ENCODE data around the gene CATSPERD. TPM values are rescaled to one million over a fixed set of nuclear protein-coding genes. Genes with fewer than 3 reads are reported as not detected.

The CATSPERD gene
- total and polyA plus RNA-seq, 9 of the 15 experiments (the other 6 are each of a cell fraction or from before 2014, with no cell fraction given) = not detected

DNA sequence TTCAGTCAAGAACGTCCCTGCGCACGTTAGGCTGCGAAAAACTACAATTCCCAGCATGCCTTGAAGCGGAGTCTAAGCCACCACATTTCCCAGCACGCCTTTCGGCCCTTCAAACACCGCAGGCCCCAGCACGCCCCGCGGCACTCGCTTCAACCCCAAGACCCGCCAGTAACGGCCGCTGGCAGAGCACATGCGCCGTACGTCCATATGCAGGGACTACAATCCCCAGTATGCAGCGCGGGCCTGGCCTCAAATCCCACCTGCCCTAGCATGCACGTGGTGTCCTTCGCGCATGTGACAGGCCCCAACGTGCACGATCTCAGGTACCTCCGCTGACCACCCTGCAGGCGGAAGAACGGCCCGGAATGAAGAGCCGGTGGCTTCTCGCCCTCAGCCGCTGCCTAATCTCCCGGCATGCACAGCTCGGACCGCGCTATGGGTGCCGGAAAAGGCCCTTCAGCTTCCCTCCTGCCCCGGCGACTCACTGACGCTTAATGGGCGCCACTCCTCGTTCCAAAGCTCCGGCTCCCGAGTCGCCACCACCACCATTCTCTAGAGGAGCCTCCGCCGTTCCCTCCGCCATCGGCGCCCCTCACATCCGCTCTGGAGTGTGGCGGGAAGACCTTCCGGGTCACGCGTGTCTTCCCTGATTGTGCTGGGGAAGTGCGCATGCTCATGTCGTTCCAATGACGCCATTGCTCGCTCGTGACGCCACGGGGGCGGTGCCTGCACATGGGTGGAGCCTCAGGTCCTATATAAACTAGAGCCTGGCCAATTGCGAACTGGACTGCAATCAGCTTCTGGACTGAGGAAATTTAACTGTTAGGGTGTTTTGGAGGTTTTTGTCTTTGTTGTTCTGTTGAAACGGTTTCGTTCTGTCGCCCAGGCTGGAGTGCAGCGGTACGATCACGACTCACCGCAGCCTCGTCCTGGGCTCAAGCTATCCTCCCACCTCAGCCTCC, 70.4 kb downstream of the CATSPERD start, which contains the start of gene DUS3L (continued):
- TF ChIP-seq, protein P1, sequence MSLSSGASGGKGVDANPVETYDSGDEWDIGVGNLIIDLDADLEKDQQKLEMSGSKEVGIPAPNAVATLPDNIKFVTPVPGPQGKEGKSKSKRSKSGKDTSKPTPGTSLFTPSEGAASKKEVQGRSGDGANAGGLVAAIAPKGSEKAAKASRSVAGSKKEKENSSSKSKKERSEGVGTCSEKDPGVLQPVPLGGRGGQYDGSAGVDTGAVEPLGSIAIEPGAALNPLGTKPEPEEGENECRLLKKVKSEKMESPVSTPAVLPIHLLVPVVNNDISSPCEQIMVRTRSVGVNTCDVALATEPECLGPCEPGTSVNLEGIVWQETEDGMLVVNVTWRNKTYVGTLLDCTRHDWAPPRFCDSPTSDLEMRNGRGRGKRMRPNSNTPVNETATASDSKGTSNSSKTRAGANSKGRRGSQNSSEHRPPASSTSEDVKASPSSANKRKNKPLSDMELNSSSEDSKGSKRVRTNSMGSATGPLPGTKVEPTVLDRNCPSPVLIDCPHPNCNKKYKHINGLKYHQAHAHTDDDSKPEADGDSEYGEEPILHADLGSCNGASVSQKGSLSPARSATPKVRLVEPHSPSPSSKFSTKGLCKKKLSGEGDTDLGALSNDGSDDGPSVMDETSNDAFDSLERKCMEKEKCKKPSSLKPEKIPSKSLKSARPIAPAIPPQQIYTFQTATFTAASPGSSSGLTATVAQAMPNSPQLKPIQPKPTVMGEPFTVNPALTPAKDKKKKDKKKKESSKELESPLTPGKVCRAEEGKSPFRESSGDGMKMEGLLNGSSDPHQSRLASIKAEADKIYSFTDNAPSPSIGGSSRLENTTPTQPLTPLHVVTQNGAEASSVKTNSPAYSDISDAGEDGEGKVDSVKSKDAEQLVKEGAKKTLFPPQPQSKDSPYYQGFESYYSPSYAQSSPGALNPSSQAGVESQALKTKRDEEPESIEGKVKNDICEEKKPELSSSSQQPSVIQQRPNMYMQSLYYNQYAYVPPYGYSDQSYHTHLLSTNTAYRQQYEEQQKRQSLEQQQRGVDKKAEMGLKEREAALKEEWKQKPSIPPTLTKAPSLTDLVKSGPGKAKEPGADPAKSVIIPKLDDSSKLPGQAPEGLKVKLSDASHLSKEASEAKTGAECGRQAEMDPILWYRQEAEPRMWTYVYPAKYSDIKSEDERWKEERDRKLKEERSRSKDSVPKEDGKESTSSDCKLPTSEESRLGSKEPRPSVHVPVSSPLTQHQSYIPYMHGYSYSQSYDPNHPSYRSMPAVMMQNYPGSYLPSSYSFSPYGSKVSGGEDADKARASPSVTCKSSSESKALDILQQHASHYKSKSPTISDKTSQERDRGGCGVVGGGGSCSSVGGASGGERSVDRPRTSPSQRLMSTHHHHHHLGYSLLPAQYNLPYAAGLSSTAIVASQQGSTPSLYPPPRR (CRISPR knock-in tag; IDR thresholded peaks at IDR 0.05; ENCODE audit: borderline replicate concordance) = peak; percentile 87; the same call in 1 of the 2 replicates
- TF ChIP-seq IRF2 (CRISPR knock-in tag; IDR thresholded peaks at IDR 0.05) (no peak), ELF2 (CRISPR knock-in tag; IDR thresholded peaks at IDR 0.05) (peak; percentile 71; the same call in 1 of the 2 replicates), ZC3H11A (IDR thresholded peaks at IDR 0.05; ENCODE audit: low read depth, low read length) (no peak), ZNF696 (CRISPR knock-in tag; conservative IDR thresholded peaks at IDR 0.05) (no peak), EP300 (IDR thresholded peaks at IDR 0.05; ENCODE audit: low read length) (no peak; the same call in 1 of the 2 replicates), TBP (optimal IDR thresholded peaks at IDR 0.05; ENCODE audit: low read depth, low read length) (peak; percentile 98), MEIS2 (IDR thresholded peaks at IDR 0.05; ENCODE audit: partially characterized antibody) (peak; percentile 80), FOSL1 (tag; conservative IDR thresholded peaks at IDR 0.05) (0 out of 2 replicates have a peak, but pooled peaks have one; percentile 44), PURB (CRISPR knock-in tag; IDR thresholded peaks at IDR 0.05; ENCODE audit: low read depth) (no peak), EP400 (IDR thresholded peaks at IDR 0.05) (peak; percentile 100), TCF7 (IDR thresholded peaks at IDR 0.05; ENCODE audit: borderline replicate concordance) (peak; percentile 85; the same call in 1 of the 2 replicates)
- TF ChIP-seq, protein P2, sequence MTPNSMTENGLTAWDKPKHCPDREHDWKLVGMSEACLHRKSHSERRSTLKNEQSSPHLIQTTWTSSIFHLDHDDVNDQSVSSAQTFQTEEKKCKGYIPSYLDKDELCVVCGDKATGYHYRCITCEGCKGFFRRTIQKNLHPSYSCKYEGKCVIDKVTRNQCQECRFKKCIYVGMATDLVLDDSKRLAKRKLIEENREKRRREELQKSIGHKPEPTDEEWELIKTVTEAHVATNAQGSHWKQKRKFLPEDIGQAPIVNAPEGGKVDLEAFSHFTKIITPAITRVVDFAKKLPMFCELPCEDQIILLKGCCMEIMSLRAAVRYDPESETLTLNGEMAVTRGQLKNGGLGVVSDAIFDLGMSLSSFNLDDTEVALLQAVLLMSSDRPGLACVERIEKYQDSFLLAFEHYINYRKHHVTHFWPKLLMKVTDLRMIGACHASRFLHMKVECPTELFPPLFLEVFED (CRISPR knock-in tag; conservative IDR thresholded peaks at IDR 0.05) = peak; percentile 86; the same call in 1 of the 2 replicates
- TF ChIP-seq, protein P3, sequence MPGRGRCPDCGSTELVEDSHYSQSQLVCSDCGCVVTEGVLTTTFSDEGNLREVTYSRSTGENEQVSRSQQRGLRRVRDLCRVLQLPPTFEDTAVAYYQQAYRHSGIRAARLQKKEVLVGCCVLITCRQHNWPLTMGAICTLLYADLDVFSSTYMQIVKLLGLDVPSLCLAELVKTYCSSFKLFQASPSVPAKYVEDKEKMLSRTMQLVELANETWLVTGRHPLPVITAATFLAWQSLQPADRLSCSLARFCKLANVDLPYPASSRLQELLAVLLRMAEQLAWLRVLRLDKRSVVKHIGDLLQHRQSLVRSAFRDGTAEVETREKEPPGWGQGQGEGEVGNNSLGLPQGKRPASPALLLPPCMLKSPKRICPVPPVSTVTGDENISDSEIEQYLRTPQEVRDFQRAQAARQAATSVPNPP (IDR thresholded peaks at IDR 0.05; ENCODE audit: borderline replicate concordance, insufficient read depth, insufficient read length) = no peak
- TF ChIP-seq, protein P4, sequence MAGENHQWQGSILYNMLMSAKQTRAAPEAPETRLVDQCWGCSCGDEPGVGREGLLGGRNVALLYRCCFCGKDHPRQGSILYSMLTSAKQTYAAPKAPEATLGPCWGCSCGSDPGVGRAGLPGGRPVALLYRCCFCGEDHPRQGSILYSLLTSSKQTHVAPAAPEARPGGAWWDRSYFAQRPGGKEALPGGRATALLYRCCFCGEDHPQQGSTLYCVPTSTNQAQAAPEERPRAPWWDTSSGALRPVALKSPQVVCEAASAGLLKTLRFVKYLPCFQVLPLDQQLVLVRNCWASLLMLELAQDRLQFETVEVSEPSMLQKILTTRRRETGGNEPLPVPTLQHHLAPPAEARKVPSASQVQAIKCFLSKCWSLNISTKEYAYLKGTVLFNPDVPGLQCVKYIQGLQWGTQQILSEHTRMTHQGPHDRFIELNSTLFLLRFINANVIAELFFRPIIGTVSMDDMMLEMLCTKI (IDR thresholded peaks at IDR 0.05; ENCODE audit: partially characterized antibody) = no peak
- TF ChIP-seq, protein P5, sequence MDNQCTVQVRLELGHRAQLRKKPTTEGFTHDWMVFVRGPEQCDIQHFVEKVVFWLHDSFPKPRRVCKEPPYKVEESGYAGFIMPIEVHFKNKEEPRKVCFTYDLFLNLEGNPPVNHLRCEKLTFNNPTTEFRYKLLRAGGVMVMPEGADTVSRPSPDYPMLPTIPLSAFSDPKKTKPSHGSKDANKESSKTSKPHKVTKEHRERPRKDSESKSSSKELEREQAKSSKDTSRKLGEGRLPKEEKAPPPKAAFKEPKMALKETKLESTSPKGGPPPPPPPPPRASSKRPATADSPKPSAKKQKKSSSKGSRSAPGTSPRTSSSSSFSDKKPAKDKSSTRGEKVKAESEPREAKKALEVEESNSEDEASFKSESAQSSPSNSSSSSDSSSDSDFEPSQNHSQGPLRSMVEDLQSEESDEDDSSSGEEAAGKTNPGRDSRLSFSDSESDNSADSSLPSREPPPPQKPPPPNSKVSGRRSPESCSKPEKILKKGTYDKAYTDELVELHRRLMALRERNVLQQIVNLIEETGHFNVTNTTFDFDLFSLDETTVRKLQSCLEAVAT (IDR thresholded peaks at IDR 0.05) = peak in 1 of 2 experiments; percentile 44; a peak in 2 of 4 replicates

All from K562 (cell line).